AG10803 (cell line): ENCODE results near the gene MVK.

Experiments
- DNase-seq: peaks from one replicate; pipeline ENCODE4 v3.0.0; 2010; ENCODE audit warnings: low read depth
- H3K4me3 ChIP-seq: 2 replicates; pipeline ENCODE4 v1.5.1; 2011; ENCODE audit warnings: mild to moderate bottlenecking, low read length, control low read depth
- CTCF ChIP-seq: conservative IDR thresholded peaks from 2 replicates; pipeline ENCODE4 v1.5.1; 2011; ENCODE audit warnings: mild to moderate bottlenecking, low read length, control low read depth, inconsistent platforms

MVK gene

GRCh38 chr12:109559200-109559505 lies 14.4 kb upstream of the MVK start:
- no peak overlapping the region for H3K4me3 ChIP-seq

GRCh38 chr12:109559601-109560000 lies 14.0 kb upstream of the MVK start:
- H3K4me3 ChIP-seq: no peak overlapping the region
- TF ChIP-seq CTCF: no peak

More at GRCh38 chr12:109559200-109559505, 14.4 kb upstream of the MVK start:
- TF ChIP-seq CTCF: no peak
- DNase-seq: no peak

GRCh38 chr12:109560867-109561710 lies 12.5 kb upstream of the MVK start:
- no peak overlapping the region for H3K4me3 ChIP-seq
- DNase-seq: no peak
- TF ChIP-seq CTCF: no peak

More at GRCh38 chr12:109559601-109560000, 14.0 kb upstream of the MVK start:
- DNase-seq: no peak

- TF ChIP-seq CTCF: no peak
- DNase-seq: no peak
- H3K4me3 ChIP-seq: no peak overlapping the region
Measured at GRCh38 chr12:109561711-109562030, 11.9 kb upstream of the MVK start.

- TF ChIP-seq CTCF: no peak
- DNase-seq: no peak
- no peak overlapping the region for H3K4me3 ChIP-seq
Measured at GRCh38 chr12:109562871-109563270, 10.7 kb upstream of the MVK start.

- TF ChIP-seq CTCF: no peak
- no peak for DNase-seq
- no peak overlapping the region for H3K4me3 ChIP-seq
Measured at GRCh38 chr12:109563291-109564284, 10.0 kb upstream of the MVK start.
